ENCODE data around the gene CATSPER1.

CATSPER1 gene

GRCh38 chr11:65968600-65969482, 57.4 kb downstream of the CATSPER1 start:
- DNase-seq (ENCODE audit: low spot score) = no peak

- no peak for DNase-seq (ENCODE audit: low spot score)
These were observed 58.8 kb downstream of the CATSPER1 start for GRCh38 chr11:65967329-65967934.
